B cell (primary cell): Measurements from ENCODE around the gene IFNA16. TPM values are rescaled to one million over a fixed set of nuclear protein-coding genes. Genes with fewer than 3 reads are reported as not detected.
"Not testable (repeated sequence)": the region's sequence is repeated elsewhere in the genome, so short reads cannot be mapped to it uniquely, and the experiment has no call there.

Experiments used
- ATAC-seq: fragments of 200-7000 bp; cut with Tn5 transposase; one replicate; pipeline ENCODE4 v1.10.0; 2021; ENCODE audit warnings: low read depth, mild to moderate bottlenecking, moderate number of reproducible peaks, moderate library complexity
- CTCF ChIA-PET: fragments of 350-600 bp; sonication (Branson Sonifier 250); formaldehyde crosslinking; loops from one replicate; lab custom pipeline; 2021; ENCODE audit warnings: antibody characterized with exemption, inconsistent platforms; lab: Charles Lee
- POLR2A ChIA-PET: fragments of 350-600 bp; sonication (Branson Sonifier 250); formaldehyde crosslinking; loops from one replicate; lab custom pipeline; 2021; ENCODE audit warnings: antibody characterized with exemption; lab: Charles Lee
- DNase-seq: peaks from one replicate; pipeline ENCODE4 v3.0.0; 2013
- H2AFZ ChIP-seq: 2 replicates; pipeline ENCODE4 v1.6.1; 2012; ENCODE audit warnings: mild to moderate bottlenecking, low read depth, low read length; ENCODE audit not compliant: insufficient read depth, poor library complexity, severe bottlenecking
- H3K27ac ChIP-seq, 2 donors: 1 replicate in 1 of 2; 2 replicates in 1 of 2; pipeline ENCODE4 v1.5.1; 2012 to 2013; ENCODE audit warnings: low read length in 2 of 2, mild to moderate bottlenecking in 2 of 2, moderate library complexity in 1 of 2
- H3K27me3 ChIP-seq, 4 experiments: fragments of 200-600 bp in 1 of 4; sonication (generic) in 1 of 4; replicated peaks in 1 of 4; 1 replicate in 2 of 4; 2 replicates in 2 of 4; pipeline versions ENCODE4 v1.6.1 to v1.7.0; 2013 to 2016; ENCODE audit warnings: low read length in 3 of 4, mild to moderate bottlenecking in 2 of 4, mixed read lengths in 1 of 4, moderate library complexity in 1 of 4; ENCODE audit not compliant: insufficient read depth in 4 of 4, control insufficient read depth in 3 of 4; ENCODE audit errors: control extremely low read depth in 1 of 4
- H3K36me3 ChIP-seq, 2 experiments: replicated peaks in 1 of 2; 1 replicate in 1 of 2; 2 replicates in 1 of 2; pipeline versions ENCODE4 v1.6.1 to v1.7.1; 2013; ENCODE audit warnings: low read length in 1 of 2; ENCODE audit not compliant: insufficient read depth in 2 of 2, control insufficient read depth in 1 of 2; ENCODE audit errors: control extremely low read depth in 1 of 2, extremely low read depth in 1 of 2
- H3K4me1 ChIP-seq, 2 donors: fragments of 200-600 bp in 1 of 2; sonication (generic) in 1 of 2; 1 replicate in 1 of 2; 2 replicates in 1 of 2; pipeline versions ENCODE4 v1.5.1 to v1.6.1; 2013 to 2017; ENCODE audit warnings: low read length in 2 of 2; ENCODE audit not compliant: control insufficient read depth in 2 of 2, insufficient read depth in 2 of 2
- H3K4me2 ChIP-seq: replicated peaks from 2 replicates; pipeline ENCODE3; 2012; ENCODE audit warnings: mild to moderate bottlenecking, low read depth, low read length; ENCODE audit not compliant: poor library complexity, severe bottlenecking
- H3K4me3 ChIP-seq, 5 experiments: fragments of 200-600 bp in 1 of 5; sonication (generic) in 1 of 5; 1 replicate in 3 of 5; 2 replicates in 2 of 5; pipeline versions ENCODE4 v1.5.1 to v1.7.0; 2011 to 2016; ENCODE audit warnings: low read length in 4 of 5, mild to moderate bottlenecking in 4 of 5, low read depth in 2 of 5, control low read depth in 1 of 5, moderate library complexity in 1 of 5; ENCODE audit not compliant: insufficient read depth in 1 of 5; ENCODE audit errors: control extremely low read depth in 1 of 5, extremely low read depth in 1 of 5
- H3K79me2 ChIP-seq: fragments of 200-600 bp; sonication (generic); one replicate; pipeline ENCODE4 v1.6.0; 2016; ENCODE audit warnings: low read length; ENCODE audit not compliant: control insufficient read depth, insufficient read depth
- H3K9ac ChIP-seq: fragments of 200-600 bp; sonication (generic); 2 replicates; pipeline ENCODE4 v1.6.1; 2017; ENCODE audit warnings: mild to moderate bottlenecking, low read length, moderate library complexity
- H3K9me3 ChIP-seq, 3 donors: one replicate each; pipeline versions ENCODE4 v1.6.1 to v1.7.1; 2013; ENCODE audit warnings: low read length in 2 of 3; ENCODE audit not compliant: control insufficient read depth in 2 of 3, insufficient read depth in 1 of 3; ENCODE audit errors: control extremely low read depth in 1 of 3
- H4K20me1 ChIP-seq: 2 replicates; pipeline ENCODE4 v1.6.0; 2012; ENCODE audit warnings: mild to moderate bottlenecking, low read length; ENCODE audit not compliant: insufficient read depth, control insufficient read depth, poor library complexity, severe bottlenecking
- H3K27ac Mint-ChIP-seq: one replicate; pipeline ENCODE4 v1.8.0; 2021; ENCODE audit warnings: mixed read lengths
- H3K27me3 Mint-ChIP-seq: one replicate; pipeline ENCODE4 v1.8.0; 2021; ENCODE audit warnings: mixed read lengths
- H3K4me1 Mint-ChIP-seq: one replicate; pipeline ENCODE4 v1.8.0; 2021; ENCODE audit warnings: mixed read lengths
- H3K4me3 Mint-ChIP-seq: one replicate; pipeline ENCODE4 v1.8.0; 2021; ENCODE audit warnings: mixed read lengths
- H3K9me3 Mint-ChIP-seq: one replicate; pipeline ENCODE4 v1.8.0; 2022; ENCODE audit warnings: mixed read lengths; ENCODE audit not compliant: insufficient read depth
- EZH2 ChIP-seq: IDR thresholded peaks from 2 replicates; pipeline ENCODE4 v1.6.1; 2012; ENCODE audit warnings: borderline replicate concordance, low read depth, mild to moderate bottlenecking, moderate library complexity, low read length; ENCODE audit not compliant: insufficient read depth, poor library complexity, severe bottlenecking
- WGBS: methylation state at CpG from one replicate; pipeline ENCODE4 v1.1.5; 2013; ENCODE audit warnings: missing lambda C conversion rate; ENCODE audit not compliant: insufficient coverage; 5-methylcytosine and 5-hydroxymethylcytosine counted together
- intact Hi-C: fragments of 100-400 bp; cut with micrococcal nuclease; formaldehyde crosslinking; loops from one replicate; pipeline ENCODE4 v1.10.0; 2022
- polyA plus RNA-seq: library from polyadenylated mRNA; depleted of rRNA; stranded (reverse); fragments of >200 nt; gene quantifications from 2 replicates; pipeline ENCODE4 v1.2.3, GENCODE V29; 2012
- total RNA-seq, 2 donors: library from RNA; stranded (reverse); fragments of 120-200 nt in 1 of 2; gene quantifications; 1 replicate in 1 of 2; 2 replicates in 1 of 2; pipeline versions ENCODE4 v1.2.3 to v1.2.4, GENCODE V29; 2013 to 2022
- TF ChIP-seq, protein P1 (sequence below): fragments of 200-600 bp; IDR thresholded peaks from one replicate; pipeline ENCODE4 v1.8.0; 2022; ENCODE audit warnings: antibody characterized with exemption, mild to moderate bottlenecking

The IFNA16 gene
- total and polyA plus RNA-seq, 2 donors (not counting 1 experiment from before 2014, with no cell fraction given) = not detected

DNA sequence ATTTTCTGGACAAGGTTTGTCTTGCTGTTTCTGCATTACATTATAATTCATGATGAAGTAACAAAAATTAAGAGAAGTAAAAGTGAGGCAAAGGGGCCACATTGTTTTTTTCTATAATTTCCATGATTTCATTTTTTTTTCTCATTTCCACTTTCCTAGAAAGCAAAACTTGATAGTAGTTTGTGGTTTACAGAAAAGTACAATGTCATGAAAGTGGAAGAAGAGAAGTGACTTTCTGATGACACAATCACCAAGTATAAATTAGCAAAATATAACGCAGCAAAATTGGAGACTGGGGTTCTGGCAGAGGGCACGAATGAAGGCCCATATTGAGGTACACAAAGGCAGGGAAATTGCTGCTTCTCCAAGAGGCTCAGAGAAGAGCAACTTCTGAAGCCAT is 27.7 kb upstream of the IFNA16 start:
- no peak overlapping the region for H3K27ac ChIP-seq
- TF ChIP-seq, protein P1, sequence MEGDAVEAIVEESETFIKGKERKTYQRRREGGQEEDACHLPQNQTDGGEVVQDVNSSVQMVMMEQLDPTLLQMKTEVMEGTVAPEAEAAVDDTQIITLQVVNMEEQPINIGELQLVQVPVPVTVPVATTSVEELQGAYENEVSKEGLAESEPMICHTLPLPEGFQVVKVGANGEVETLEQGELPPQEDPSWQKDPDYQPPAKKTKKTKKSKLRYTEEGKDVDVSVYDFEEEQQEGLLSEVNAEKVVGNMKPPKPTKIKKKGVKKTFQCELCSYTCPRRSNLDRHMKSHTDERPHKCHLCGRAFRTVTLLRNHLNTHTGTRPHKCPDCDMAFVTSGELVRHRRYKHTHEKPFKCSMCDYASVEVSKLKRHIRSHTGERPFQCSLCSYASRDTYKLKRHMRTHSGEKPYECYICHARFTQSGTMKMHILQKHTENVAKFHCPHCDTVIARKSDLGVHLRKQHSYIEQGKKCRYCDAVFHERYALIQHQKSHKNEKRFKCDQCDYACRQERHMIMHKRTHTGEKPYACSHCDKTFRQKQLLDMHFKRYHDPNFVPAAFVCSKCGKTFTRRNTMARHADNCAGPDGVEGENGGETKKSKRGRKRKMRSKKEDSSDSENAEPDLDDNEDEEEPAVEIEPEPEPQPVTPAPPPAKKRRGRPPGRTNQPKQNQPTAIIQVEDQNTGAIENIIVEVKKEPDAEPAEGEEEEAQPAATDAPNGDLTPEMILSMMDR = no peak
- no peak for TF ChIP-seq EZH2
- no peaks in the 10 kb centered on the region for H3K9me3 Mint-ChIP-seq
- DNase-seq (no peak), ATAC-seq (no peak)
- H3K9ac ChIP-seq = no peak overlapping the region
- H3K27ac Mint-ChIP-seq = no peak overlapping the region
- no peaks in the 10 kb centered on the region for H3K4me1 Mint-ChIP-seq
- no peaks in the 10 kb centered on the region for H3K4me1 ChIP-seq
- H4K20me1 ChIP-seq = no peaks in the 10 kb centered on the region
- no peak overlapping the region for H3K4me3 Mint-ChIP-seq
- ChIA-PET CTCF (no interaction called here), POLR2A (no interaction called here)
- intact Hi-C loops = no loop called here
- H3K4me2 ChIP-seq = no peak overlapping the region
- WGBS = 20% methylated on average over 1 of the region's 2 CpGs
- H2AFZ ChIP-seq = no peak overlapping the region
- H3K4me3 ChIP-seq = no peak overlapping the region
- H3K27me3 Mint-ChIP-seq = peaks cover 21% of the 10 kb centered on the region
- H3K27me3 ChIP-seq = peaks cover 0 to 5% (median 0%) of the 10 kb centered on the region in 4 experiments
- no peaks in the 10 kb centered on the region for H3K9me3 ChIP-seq
- no peaks in the 10 kb centered on the region for H3K79me2 ChIP-seq
- H3K36me3 ChIP-seq = no peaks in the 10 kb centered on the region

DNA sequence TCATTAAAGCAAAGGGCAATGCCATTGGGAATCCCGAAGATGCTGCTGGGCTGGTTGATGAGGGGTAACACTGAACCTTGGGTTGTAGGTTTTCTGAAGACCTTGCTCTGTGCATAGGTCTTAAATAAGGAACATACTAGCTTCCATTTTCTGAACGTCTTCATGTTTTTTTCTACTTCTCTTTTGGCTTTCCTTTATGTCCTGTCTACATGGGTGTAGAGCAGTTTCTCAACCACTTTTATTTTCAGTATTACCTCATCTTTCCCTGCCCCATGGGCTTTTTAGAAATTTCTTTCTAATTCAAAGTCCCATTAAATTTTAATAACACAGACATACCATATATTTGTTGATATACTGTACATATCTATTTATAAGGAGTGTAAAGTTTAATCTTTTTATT is 22.8 kb upstream of the IFNA16 start, which contains the start of gene IFNA14:
IFNA14 (minus strand) TSS at position 95 of the 400 bp plus-strand sequence; CDS start at position 25, 70 bp downstream.
- intact Hi-C loops = no loop called here
- H3K27ac Mint-ChIP-seq = no peak within 1 kb of the TSS
- POLR2A ChIA-PET = no interaction called here
- DNase-seq (no peak), ATAC-seq (no peak)
- H3K4me3 Mint-ChIP-seq = no peak within 1 kb of the TSS
- Histone ChIP-seq H3K27me3 (peaks cover 0 to 5% (median 0%) of the 10 kb centered on the region in 4 experiments), H3K79me2 (no peaks in the 10 kb centered on the region), H3K36me3 (no peaks in the 10 kb centered on the region), H3K9ac (no peak within 1 kb of the TSS), H4K20me1 (no peaks in the 10 kb centered on the region), H3K4me1 (no peaks in the 10 kb centered on the region), H3K9me3 (no peaks in the 10 kb centered on the region), H3K27ac (no peak within 1 kb of the TSS), H3K4me2 (no peak within 1 kb of the TSS), H2AFZ (no peak within 1 kb of the TSS), H3K4me3 (no peak within 1 kb of the TSS)
- CTCF ChIA-PET = interaction anchor here (0.9 kb wide), 1 partner anchor 156 kb away, joined by 3 read pairs; no protein-coding TSS in a partner anchor
- peaks cover 6% of the 10 kb centered on the region for H3K4me1 Mint-ChIP-seq
- WGBS = no CpG with 5 or more reads among the region's 2 CpGs
- no peak for TF ChIP-seq EZH2
- TF ChIP-seq, protein P1 = no peak
- no peaks in the 10 kb centered on the region for H3K9me3 Mint-ChIP-seq
- peaks cover 31% of the 10 kb centered on the region for H3K27me3 Mint-ChIP-seq

DNA sequence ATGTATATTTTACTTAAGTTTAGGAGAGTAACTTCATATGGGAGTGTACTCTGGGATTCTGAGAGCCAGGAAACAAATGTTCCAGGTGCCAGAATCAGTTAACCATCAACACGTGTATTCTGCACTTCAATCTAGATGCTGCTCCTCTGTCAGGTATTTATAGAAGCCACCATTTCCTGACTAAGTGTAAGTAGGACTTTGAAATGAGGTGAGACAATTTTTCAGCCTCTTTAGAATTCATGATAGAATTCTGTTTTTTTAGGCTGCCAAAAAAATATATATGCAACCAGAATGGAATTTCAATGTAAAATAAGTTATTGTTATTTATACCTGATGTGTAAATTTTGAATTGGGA is 19.2 kb upstream of the IFNA16 start:
- CTCF ChIA-PET = interaction anchor here (0.8 to 2.1 kb wide), 15 partner anchors 13 to 563 kb away, joined by 3 to 11 read pairs (median 4); no protein-coding TSS in a partner anchor
- H3K9me3 ChIP-seq, POLR2A ChIA-PET, DNase-seq, H3K4me1 ChIP-seq, H3K4me3 Mint-ChIP-seq, H3K36me3 ChIP-seq, H3K4me1 Mint-ChIP-seq, H3K27me3 ChIP-seq, H3K27ac Mint-ChIP-seq, H3K4me3 ChIP-seq, intact Hi-C loops, H2AFZ ChIP-seq, H3K4me2 ChIP-seq, ATAC-seq, H3K9me3 Mint-ChIP-seq, H3K79me2 ChIP-seq, H4K20me1 ChIP-seq, H3K9ac ChIP-seq, H3K27ac ChIP-seq: not testable (repeated sequence)
- WGBS = no CpG with 5 or more reads among the region's 1 CpG
- H3K27me3 Mint-ChIP-seq = peaks cover 20% of the 10 kb centered on the region
